HL-60 (cell line): ENCODE results near the gene NNT.

Experiments used
- DNase-seq, 2 experiments: peaks; one replicate each; pipeline ENCODE4 v3.0.0-alpha.2; 2010 to 2020; ENCODE audit warnings: low read depth in 1 of 2, low spot score in 1 of 2
- H3K27ac ChIP-seq: fragments of 250-450 bp; sonication (Bioruptor Pico); replicated peaks from 2 replicates; pipeline ENCODE4 v1.5.1; 2020; ENCODE audit warnings: mild to moderate bottlenecking, moderate library complexity
- H3K27me3 ChIP-seq: fragments of 250-450 bp; sonication (Bioruptor Pico); 2 replicates; pipeline ENCODE4 v1.5.1; 2021; ENCODE audit warnings: mild to moderate bottlenecking, moderate library complexity; ENCODE audit not compliant: insufficient read depth, poor library complexity, severe bottlenecking
- H3K4me3 ChIP-seq: replicated peaks from 2 replicates; pipeline ENCODE4 v1.5.1; 2011; ENCODE audit warnings: mild to moderate bottlenecking, control low read depth, low read length; ENCODE audit not compliant: insufficient read depth
- GABPA ChIP-seq: IDR thresholded peaks from 2 replicates; pipeline ENCODE4 v1.6.1; 2012; ENCODE audit warnings: low read depth
- POLR2AphosphoS5 ChIP-seq: IDR thresholded peaks from 2 replicates; pipeline ENCODE4 v1.6.1; 2012; ENCODE audit warnings: low read depth
- REST ChIP-seq: IDR thresholded peaks from 2 replicates; pipeline ENCODE4 v1.6.1; 2012; ENCODE audit warnings: low read depth; ENCODE audit not compliant: insufficient replicate concordance
- SPI1 ChIP-seq: IDR thresholded peaks from 2 replicates; pipeline ENCODE4 v1.6.1; 2012; ENCODE audit warnings: low read depth, mild to moderate bottlenecking, borderline replicate concordance
- TF ChIP-seq, protein P1 (sequence below): IDR thresholded peaks from one replicate; pipeline ENCODE4 v1.5.1; 2011; ENCODE audit warnings: low read length, control low read depth, inconsistent platforms; ENCODE audit not compliant: insufficient read depth

The NNT gene

GRCh38 chr5:43639566-43639965 is 36.6 kb downstream of the NNT start:
- Histone ChIP-seq H3K4me3 (no peak overlapping the region), H3K27me3 (no peaks in the 10 kb centered on the region), H3K27ac (no peak overlapping the region)
- TF ChIP-seq GABPA = no peak
- TF ChIP-seq, protein P1, sequence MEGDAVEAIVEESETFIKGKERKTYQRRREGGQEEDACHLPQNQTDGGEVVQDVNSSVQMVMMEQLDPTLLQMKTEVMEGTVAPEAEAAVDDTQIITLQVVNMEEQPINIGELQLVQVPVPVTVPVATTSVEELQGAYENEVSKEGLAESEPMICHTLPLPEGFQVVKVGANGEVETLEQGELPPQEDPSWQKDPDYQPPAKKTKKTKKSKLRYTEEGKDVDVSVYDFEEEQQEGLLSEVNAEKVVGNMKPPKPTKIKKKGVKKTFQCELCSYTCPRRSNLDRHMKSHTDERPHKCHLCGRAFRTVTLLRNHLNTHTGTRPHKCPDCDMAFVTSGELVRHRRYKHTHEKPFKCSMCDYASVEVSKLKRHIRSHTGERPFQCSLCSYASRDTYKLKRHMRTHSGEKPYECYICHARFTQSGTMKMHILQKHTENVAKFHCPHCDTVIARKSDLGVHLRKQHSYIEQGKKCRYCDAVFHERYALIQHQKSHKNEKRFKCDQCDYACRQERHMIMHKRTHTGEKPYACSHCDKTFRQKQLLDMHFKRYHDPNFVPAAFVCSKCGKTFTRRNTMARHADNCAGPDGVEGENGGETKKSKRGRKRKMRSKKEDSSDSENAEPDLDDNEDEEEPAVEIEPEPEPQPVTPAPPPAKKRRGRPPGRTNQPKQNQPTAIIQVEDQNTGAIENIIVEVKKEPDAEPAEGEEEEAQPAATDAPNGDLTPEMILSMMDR = no peak
- no peak for TF ChIP-seq POLR2AphosphoS5
- no peak for TF ChIP-seq REST
- TF ChIP-seq SPI1 = no peak
- no peak for DNase-seq

- Histone ChIP-seq H3K27ac (no peak overlapping the region), H3K4me3 (no peak overlapping the region), H3K27me3 (no peaks in the 10 kb centered on the region)
- DNase-seq = no peak
- TF ChIP-seq REST (no peak), POLR2AphosphoS5 (no peak), SPI1 (no peak), GABPA (no peak)
- TF ChIP-seq, protein P1 = no peak
These were observed 39.4 kb downstream of the NNT start for GRCh38 chr5:43642428-43642827.

GRCh38 chr5:43643327-43643726 is 40.3 kb downstream of the NNT start:
- no peak for DNase-seq
- H3K4me3 ChIP-seq = no peak overlapping the region
- no peaks in the 10 kb centered on the region for H3K27me3 ChIP-seq
- TF ChIP-seq, protein P1 = no peak
- TF ChIP-seq GABPA (no peak), SPI1 (no peak), REST (no peak), POLR2AphosphoS5 (no peak)
- no peak overlapping the region for H3K27ac ChIP-seq
